Hematopoietic multipotent progenitor cell treated with erythropoietin and hydrocortisone succinate and interleukin-3 and kit ligand, for 8 days (in vitro differentiated cells): ENCODE data around the gene HOXB1.

Source experiments
- DNase-seq: peaks from one replicate; pipeline ENCODE4 v3.0.0-alpha.2; 2015

HOXB1 gene

DNA sequence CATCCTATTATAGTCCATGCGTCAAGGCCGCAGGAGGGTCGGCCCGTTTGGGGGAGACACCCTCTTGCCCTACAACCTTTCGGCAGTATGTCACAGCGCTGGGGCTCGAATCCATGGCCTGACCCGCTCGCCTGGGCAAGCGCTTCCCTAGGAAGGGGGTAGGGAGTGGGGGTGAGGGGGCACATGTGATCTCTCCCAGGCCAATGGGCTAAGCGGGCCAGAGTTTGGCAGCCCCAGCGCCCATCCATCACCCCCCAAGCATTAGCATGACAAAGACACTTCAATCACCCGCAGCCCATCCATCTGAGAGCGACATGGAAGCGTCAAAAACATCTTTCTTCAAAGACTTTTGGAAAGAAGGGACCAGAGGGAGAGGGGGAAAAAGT, at the start of gene HOXB1:
TSS of gene HOXB1 (minus strand) at position 125 of the 386 bp plus-strand sequence. CDS start at position 18, 107 bp downstream.
- no peak for DNase-seq

DNA sequence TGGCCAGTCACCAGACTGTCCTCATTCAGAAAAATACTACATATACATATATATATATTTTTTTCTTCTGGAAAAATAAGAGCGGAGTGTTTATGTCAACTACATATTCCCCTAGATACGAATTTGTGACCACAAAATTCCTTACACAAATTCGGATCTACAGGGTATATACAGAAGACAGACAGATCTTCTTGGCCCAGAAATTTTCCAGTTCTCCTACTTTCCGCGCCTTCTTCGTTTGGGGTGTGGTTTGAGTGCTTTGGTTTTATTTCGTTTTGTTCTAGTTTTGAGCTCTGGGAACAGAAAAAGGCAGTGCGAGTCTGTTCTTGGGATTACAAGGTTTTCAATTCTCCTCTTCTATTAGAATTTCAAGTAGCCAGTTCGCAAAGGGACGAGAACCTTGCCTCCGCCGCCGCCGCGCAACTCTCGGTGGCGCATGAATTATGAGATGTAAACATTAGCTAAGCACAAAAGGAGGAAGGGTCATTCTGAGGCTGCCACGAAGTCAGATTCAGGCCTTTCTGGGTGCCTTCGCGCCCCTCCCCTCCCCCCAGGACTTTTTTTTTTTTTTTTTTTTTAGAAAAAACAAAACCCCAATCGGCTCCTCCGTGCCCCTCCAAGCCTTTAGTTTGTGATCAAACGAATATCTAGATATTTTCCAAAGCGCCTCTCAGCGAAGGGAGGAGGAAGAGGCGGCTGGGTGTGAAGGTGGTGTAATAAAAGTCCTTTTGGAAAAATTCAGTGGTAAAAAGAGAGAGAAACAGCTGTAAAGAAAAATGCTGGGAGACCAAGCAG, 49.1 kb upstream of the HOXB1 start:
- no peak for DNase-seq

DNA sequence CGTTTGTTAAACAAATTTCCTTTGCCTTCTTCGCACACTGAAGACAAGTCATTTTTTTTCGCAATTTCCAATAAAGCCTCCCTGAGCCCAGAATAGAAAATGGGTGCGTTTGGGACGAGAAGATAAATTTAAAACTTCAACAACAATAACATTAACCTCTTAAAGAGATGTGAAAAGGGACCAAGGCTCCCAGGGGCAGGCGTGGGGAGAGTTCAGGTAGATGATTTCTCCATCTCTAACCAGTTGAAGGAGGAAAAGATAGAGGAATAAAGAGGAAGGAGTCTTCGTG, 48.6 kb upstream of the HOXB1 start:
- no peak for DNase-seq

DNA sequence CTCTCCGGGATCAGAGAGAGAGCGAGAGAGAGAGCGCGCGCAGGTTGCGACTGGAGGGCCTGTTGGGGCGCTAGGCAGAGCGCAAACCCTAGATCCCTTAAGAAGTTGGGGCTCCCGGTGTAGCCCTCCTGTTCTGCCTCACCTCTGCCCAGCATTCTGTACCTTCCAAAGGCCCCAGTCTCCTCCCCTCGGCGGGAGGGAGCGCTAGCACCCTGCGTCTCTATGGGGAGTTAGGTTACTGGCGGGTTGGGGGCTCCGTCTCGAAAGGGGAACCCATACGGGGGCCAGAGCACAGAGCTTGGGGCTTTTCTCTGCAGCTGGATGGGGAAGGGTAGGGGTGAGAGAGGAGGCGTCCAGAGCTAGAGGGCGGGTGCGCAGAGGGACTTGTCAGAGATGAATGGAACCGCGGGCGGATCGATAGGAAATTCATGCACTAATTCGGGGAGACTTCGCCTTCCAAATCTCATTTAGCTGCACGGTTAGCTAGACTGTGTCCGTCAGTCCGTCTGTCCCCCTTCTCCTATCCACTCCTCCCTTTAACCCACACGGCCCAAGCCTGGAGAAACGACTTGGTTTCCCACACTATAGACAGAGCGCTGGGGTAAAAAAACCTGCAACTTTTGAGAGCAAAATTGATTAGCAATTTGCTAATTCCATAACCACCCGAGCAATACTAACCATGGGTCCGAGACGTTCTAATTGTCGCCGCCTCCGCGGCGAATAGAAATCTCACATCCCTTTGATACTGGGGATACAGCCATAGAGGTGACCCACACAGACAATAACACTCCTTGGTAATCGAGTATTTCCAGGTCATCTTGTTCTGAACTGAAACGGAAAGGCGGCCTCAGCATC, 48.0 kb upstream of the HOXB1 start:
- no peak for DNase-seq

DNA sequence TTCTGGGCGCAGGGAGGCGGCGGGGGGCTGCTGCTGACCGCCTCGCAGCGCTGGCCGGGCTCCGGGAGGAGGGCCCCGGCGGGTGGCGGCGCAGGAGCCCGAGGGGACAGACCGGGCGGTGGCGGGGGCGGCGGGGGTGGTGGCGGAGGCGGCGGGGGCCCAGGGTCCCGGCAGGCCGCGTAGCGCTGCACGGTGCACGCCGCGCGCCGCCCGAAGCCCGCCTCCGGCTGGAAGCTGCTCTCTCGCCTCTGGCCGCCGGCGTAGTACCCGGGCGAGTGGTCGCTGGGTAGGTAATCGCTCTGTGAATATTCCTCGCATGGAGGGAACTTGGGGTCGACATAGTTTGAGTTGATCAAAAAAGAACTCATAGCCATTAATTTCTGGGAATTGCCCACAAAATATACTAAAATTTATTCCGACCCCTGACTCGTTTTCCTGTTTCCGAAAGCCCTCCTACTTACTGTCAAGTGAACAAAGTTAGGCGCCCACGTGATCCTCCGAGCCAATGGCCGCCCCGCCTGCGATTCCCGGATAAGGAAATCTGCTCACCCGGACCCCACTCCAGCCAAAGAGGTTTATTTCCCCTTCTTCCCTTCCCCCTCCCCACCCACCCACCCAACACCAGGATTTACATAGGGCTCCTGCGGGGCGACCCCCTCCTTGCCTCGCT, 47.3 kb upstream of the HOXB1 start, which contains the start of gene HOXB4:
TSS of gene HOXB4 (minus strand) at position 405 of the 670 bp plus-strand sequence. CDS start at position 374, 31 bp downstream.
- DNase-seq, result peak; percentile 86

DNA sequence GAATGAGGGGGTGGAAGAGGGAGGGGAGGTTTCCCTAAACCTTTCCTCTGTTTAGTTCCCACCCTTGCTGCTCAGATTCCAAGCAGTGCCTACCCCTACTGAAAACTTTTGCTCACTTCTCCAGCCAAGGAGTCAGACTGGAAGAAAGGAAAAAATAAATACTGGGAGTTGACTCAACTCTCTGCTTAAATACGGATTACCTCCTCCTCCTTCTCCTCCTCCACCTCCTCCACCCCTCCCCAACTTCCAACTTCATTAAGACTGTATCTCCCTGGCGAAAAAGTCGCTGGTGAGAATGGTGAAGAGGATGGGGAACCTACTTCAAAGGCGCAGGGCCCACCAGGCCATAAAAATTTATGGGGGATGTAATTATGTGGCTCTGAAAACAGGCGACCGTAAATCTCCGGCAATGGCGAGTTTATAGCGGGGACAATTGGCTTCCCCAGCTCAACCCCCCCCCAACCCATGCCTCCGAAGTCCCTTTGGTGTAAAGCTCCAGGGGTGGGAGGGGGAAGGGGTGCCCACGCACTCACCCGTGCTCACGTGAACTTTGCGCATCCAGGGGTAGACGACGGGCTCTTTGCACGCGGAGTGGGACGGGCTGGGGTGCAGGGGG, 46.6 kb upstream of the HOXB1 start:
- DNase-seq, result no peak

DNA sequence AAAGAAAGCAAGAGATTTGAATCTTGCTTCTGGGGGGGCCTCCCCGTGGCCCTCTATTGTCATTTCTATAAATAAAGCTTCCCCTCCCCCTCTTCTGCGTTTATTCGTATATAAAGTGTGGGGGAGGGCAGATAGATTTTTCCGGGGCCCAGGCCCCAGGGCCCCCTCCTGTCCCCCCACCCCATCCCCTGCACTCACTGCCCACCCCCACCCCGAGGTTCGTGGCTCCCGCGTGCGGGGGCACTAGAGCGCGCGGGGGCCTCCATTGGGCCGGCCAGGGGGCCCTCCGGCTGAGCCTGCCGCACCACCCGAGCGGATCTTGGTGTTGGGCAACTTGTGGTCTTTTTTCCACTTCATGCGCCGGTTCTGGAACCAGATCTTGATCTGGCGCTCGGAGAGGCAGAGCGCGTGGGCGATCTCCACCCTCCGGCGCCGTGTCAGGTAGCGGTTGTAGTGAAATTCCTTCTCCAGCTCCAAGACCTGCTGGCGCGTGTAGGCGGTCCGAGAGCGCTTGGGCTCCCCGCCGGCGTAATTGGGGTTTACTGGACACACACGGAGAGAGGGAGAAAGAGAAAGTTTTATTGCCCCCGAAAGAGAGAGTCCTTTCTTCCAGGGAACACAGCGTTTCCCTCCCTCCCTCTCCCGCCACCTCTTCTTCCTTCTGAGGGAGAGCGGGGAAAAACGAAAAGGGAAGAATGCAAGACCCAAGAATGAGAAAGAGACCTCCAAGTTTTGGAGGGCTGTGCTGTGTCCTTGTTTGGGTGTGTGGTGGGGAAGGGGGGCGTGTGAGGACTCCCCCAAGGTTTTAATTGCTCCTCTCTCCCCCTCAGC, 45.9 kb upstream of the HOXB1 start:
- peak; percentile 64 for DNase-seq

DNA sequence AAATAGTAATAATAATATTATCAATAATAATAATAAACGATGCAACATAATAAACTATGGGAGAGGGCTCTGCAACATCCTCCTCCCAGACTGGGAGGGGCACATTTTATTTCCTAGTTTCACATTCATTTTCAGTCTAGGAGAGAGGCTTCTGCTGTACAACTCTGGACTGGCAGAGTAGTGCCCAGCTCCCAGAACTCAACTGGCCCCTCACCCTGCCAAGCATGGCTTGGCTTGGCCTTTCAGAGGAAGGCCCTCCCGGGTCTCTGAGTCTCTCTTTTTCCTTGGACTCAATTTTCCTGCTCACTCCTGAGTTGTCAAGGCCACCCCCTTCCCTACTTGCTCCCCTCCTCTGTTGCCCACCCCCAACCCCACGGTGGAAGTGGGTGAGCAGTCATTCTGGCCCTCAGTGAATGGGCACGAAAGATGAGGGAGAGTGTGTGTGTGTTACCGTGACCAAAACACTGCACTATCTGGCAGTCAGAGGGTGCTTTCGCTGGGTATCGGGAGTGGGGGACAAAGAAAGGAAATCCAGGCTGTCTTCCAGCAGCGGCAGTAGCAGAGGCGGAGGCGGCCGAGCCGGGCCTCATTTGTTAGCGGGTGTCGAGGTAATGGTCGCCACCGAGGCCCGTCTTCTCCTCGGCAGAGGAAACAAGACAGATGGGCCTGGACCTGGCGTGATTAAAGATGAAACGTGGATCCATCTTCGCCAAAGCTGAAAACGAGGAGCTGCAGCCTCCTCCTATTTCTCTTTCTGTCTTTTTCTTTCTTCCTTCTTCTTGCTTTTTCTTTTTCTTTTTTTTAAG, 45.1 kb upstream of the HOXB1 start:
- DNase-seq, result no peak

DNA sequence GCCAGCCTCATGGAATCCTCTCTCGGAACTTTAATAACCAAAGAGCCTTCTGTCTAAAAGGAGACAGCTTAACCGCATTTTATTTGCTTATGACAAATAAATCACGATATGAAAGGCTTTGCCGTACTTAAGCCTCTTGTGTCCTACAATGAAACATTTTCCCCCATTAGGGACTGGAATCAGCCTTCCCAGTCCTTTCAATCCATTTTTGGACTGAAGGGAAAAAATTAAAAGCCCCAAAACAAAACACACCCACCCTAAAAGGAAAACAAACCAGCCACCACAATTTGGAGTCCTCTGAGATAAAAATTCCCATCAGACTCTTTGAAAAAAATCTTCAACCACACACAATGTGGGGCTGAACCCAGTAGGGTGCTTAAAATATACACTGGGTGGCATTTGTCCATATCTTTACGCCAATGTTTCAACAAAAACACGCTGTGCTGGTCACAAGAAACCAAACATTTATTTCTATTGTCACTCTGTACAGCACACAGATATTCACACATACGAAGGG, 44.3 kb upstream of the HOXB1 start:
- DNase-seq, result no peak

DNA sequence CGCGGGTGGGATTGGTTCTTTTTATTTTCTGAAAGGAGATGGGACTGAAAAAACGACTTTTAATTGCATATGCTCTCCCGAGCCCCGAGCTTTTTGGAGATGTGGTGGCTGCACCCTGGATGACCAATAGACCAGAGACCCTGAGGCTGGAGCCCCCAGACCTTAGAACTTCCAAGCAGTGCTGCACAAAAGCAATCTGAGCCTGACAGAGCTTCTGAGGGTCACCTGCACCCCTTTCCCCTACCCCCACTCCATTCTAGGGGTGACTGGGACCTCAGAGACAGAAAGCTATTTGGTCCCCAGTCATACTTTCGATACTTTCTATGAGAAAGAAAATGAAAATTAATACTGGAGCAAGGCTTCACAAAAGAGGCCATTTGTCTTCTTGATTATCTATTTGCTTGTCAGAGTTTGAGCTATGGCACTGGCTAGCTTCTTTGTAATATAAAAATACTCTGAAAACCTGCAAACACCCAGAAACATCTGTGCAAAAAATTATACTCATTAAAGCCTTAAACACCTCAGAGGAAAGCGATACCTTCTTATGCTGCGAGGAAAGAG, 43.8 kb upstream of the HOXB1 start:
- DNase-seq, result no peak

DNA sequence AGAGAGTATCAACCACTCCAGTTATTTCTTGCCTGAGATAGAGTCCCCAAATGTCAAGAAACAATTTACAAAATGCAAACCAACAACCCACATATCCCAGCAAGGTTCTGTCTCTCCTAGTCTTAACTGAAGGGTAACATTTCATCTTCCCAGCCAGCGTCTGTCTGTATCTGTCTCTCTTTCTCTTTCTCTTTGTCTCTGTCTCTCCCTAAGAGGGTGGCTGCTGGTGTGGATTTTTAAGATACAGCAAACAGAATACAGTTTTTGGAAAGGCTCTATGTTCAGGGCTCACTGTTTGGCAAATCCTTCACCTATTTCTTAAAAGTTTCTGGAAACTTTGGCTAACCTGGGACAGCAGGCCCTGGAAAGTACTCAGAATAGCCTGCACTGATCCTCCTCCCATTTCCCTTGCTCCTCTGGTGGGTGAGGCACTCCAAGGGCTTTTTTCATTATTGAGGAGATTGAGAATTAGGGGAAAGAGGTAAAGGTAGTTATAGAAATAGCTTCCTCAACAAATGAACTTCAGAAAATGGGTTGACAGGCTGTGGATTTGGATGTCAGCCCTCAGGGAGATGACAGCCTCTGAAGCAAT, 41.1 kb upstream of the HOXB1 start:
- no peak for DNase-seq

DNA sequence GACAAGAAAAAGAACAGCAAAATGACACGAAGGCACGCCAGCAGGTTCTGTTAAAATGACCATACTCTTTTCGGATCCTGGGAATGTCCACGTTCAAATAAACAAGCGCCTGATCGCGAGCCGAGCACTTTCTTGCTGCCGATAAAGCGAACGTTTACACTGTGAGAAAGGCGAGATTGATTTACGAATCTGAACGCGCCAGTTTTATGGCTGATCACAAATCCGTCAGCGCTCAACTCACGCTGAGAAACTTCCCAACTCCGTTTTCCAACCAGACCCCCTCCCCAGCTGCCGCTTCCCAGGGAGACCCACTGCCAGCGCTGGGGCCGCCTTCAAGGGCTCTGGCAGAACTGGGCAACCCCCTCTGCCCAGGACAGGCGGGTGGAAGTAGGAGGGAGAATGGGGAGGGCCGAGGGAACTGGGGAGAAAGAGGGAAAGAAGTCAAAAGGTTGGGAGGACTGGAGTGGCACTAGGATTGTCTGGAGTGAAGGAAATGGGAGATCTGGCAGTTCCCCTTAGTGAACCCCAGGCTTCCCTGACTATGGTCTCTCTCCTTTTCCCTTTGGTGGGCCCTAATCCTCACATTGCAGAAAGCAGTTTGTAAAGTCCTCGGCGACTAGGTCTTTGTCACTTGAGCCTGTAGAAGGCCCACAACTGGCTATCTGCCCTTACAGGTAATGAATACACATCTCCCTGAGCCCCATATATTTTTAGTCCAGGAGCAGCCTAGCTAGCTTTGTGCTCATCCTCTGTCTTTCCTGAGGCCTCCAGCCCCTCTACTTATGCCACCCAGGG, 40.4 kb upstream of the HOXB1 start:
- no peak for DNase-seq

DNA sequence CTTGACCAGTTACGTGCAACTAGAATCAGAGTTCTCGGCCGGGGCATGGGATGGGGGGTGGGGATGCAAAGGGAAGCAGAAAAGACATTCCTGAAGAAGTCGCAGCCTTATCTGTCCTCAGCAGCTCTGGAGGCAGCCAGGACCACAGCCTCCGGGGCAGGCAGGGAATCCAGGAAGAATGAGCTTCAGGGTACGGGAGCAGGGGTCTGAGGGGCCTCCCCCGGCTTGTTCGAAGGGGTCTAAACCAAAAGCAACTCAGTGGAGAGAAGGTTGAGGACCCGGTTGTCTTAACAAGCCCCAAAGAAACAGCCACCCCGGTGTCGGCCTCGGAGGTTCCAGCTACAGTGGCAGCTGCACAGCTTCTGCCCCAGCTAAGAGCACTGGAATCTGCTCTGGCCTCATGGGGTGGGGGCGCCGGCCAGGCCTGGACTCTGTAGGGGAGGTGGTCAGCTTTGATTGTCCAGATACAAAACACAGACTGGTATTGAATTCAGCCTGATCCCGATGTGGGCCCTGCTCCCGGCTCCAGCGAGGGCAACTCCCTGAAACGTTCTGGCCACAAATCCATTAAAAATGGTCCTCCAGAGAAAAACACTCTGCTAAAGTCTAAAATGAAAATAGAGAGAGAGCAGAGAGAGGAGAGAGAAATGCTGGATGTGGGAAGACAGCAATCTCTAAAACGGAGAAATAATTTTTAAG, 39.7 kb upstream of the HOXB1 start:
- no peak for DNase-seq

DNA sequence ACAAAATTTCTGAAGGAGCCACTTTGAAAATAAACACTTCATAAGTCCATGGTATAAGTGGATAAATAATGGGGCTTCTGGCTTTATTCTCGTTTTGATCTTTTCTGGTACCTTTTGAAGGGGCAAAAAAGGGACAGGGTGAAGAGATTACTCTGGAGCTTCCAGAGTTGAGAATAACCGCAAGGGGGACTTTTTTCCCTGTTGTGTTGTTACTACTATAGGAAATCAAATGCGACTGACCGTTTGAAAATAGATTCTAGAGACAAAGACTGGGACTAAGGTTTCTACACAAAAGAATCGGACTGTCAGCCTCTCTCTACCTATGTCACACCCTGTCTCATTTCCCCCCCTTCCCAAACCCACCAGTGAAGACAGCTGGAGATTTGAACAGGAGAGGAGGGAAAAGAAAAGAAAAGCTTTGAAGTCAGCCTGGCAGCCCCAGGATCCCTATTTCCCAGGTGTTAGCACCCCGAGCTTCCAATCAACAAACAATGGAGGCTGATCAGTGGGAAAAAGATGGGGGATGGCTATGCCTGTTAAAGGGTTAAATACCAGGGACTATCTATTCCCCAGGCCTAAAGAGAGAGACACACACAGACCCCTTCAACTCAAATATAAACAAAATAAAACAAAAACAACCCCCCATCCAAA, 39.0 kb upstream of the HOXB1 start:
- no peak for DNase-seq

DNA sequence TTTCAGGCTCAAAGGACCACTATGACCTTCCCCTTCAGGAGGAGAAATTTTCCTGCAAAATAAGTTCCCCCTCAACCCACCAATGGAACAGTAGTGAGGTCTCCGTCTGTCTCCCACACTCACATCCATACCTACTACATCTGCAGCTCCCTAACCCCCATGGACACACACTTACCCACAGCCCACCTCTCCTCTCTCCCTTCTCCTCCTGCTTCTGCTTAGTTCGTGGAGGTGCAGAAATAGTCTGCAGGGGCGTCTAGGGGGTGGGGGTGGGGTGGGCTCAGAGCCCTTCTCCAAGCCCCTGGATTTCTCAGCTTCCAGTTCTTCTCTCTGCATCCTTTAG, 38.4 kb upstream of the HOXB1 start:
- DNase-seq, result no peak

DNA sequence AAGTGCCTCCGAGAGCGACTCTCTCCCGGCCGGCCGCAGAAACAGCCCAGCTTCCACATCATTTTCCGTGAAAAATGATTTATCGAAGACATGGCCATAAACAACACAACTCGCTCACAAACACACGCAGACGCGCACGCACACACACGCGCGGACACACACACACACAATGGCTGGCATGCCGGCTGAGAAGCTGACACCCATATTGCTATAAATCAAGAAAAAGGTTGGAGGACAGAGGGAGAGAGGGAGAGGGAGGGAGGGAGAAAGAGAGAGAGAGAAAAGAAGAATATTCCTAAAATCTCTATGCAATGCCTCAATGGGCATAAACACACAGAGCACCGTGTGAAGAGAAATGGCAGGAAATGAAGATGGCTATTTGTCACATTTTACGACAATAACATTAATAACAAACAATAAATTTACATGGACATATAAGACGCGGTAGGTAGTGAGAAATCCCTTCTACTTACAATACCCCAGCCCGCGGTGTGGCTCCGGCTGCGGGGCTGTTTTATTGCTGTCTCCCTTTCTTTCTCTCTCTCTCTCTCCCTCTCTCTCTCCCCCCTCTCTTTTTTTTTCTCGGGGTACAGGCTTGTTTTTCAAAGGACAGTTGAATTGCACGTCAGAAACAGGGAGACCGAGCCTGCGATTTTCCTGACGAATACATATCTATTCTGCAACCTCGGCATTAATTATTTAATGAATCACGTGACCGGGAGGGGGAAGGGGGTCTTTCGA, 37.9 kb upstream of the HOXB1 start:
- DNase-seq, result no peak

DNA sequence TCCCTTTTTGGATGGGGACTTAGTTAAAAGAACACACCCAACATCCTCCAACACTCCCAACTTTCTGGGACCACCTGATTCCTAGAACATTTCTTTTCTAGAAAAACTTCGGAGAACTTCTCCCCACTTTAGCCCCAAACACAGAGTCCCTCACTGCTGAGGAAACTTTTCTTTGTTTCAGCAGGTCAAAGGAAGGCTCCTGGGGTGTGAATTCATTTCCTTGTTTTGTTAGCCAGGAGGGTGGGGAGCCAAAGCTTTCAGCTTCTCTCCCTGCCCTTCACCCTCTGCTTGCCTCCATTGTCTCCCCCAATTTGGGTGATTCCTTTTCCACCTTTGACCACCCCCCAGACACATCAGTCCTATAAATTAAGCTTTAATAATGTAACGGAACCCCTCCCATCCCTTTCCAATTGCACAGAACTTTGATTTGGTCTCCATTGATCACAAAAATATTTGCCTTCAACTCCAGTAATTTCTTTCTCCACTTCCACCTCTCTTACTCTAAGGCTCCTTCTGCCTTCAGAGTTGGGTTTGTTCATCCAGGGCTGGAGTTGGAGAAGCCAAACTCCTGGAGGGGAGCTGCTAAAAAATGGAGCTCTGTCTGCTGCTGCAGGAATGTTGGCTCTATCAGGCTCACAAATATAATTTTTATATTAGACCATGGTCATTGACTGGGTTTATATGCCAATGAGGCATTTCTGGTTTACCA, 37.0 kb upstream of the HOXB1 start:
- DNase-seq, result no peak
